Measurements from ENCODE around the gene BBS10. TPM values are rescaled to one million over a fixed set of nuclear protein-coding genes. Genes with fewer than 3 reads are reported as not detected.

BBS10 gene
- total RNA-seq, 2 donors from 2014 or later = 3.2 to 3.3 TPM

DNA sequence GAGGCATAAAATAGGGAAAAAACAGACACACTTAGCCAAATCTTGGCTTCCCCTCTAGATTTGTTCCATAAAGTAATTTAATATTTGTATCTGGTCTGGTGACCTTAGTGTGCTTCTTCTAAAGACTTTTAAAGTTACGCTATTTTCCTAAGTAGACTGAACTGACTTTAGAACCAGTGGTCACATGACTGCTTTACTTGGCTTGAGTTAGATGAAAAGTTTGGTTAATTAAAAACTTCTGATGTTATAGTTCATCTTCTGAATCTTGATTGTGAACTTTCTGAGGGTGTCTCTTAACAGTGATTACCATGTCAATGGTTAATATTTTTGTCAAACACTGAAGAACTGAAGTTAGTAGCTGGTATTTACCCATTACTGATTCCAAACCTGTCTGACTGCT lies 2.6 kb downstream of the BBS10 start:
- Histone ChIP-seq H3K9ac (ENCODE audit: low read depth in 2 of 2, low read length in 2 of 2) (no peak overlapping the region), H3K27ac (no peak overlapping the region), H3K36me3 (no peaks in the 10 kb centered on the region), H3K4me3 (no peak overlapping the region), H3K9me3 (no peaks in the 10 kb centered on the region), H3K27me3 (no peaks in the 10 kb centered on the region), H3K4me1 (no peaks in the 10 kb centered on the region)
- intact Hi-C loops (cut with DNase I) = loop anchor here (10.0 kb wide), 1 partner anchor 219 kb away; no protein-coding TSS in a partner anchor
- DNase-seq = no peak
- TF ChIP-seq, protein P1, sequence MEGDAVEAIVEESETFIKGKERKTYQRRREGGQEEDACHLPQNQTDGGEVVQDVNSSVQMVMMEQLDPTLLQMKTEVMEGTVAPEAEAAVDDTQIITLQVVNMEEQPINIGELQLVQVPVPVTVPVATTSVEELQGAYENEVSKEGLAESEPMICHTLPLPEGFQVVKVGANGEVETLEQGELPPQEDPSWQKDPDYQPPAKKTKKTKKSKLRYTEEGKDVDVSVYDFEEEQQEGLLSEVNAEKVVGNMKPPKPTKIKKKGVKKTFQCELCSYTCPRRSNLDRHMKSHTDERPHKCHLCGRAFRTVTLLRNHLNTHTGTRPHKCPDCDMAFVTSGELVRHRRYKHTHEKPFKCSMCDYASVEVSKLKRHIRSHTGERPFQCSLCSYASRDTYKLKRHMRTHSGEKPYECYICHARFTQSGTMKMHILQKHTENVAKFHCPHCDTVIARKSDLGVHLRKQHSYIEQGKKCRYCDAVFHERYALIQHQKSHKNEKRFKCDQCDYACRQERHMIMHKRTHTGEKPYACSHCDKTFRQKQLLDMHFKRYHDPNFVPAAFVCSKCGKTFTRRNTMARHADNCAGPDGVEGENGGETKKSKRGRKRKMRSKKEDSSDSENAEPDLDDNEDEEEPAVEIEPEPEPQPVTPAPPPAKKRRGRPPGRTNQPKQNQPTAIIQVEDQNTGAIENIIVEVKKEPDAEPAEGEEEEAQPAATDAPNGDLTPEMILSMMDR (IDR thresholded peaks at IDR 0.05) = no peak

DNA sequence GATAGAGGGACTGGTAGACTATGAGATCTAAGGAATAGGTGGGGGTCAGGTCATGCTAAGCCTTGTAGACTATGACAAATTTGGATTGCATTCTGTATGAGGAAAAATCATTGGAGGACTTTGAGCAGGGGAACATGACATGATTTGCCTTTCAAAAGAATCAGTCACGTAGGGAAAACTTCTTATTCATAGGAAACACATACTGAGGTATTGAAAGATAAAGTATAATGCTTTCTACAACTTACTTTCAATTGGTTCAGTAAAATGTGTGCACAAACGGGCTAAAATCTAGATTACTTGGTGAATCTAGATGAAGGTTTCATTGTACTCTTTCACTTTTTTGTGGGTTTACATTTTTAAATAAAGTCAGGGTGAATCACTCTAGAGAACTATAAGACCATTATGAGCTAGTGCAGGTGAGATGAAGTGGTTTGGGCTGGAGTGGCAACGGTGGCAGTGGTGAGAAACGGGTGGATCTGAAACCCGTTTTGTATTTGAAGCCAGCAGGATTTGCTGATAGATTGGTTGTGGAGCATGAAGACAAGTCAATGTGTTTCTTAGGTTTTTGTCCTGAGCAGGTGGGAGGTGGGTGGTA lies 6.7 kb downstream of the BBS10 start:
- Histone ChIP-seq H3K4me3 (no peak overlapping the region), H3K27me3 (no peaks in the 10 kb centered on the region), H3K9ac (ENCODE audit: low read depth in 2 of 2, low read length in 2 of 2) (no peak overlapping the region), H3K36me3 (no peaks in the 10 kb centered on the region), H3K9me3 (no peaks in the 10 kb centered on the region), H3K27ac (no peak overlapping the region), H3K4me1 (no peaks in the 10 kb centered on the region)
- no peak for DNase-seq
- TF ChIP-seq, protein P1 (IDR thresholded peaks at IDR 0.05) = no peak
- intact Hi-C loops (cut with DNase I) = loop anchor here (10.0 kb wide), 1 partner anchor 223 kb away; no protein-coding TSS in a partner anchor

DNA sequence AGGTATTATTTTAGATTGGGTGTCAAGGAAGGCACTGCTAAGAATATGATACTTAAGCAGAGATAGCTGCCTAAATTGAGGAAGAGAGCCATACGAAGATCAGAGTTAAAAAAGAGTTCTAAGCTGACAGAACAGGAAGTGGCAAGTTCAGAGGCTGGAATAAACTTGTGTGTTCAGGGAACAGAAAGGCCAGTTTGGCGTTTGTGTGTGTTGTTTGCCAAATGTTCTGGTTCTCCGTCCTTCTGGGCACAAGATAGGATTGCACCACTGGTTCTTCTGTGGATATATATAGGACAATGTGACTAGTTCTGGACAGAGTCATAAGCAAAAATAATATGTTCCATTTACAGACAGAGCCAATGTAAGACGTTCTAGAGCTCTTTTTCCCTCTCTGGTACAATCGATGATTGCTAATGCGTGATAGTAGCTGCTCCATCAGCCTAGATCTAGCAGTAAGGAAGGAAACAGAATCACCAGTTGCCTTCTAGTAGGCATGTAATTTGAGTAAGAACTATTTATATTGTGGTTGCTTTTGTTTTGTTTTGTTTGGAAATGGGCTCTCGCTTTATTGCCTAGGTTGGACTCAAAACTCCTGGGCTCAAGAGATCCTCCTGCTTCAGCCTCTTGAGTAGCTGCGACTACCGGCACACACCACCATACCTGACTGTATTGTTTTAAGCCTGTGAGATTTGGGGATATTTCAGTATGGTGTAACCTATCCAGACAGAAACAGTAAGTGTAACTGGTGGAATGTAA lies 7.4 kb downstream of the BBS10 start:
- TF ChIP-seq, protein P1 (IDR thresholded peaks at IDR 0.05) = no peak
- H3K4me3 ChIP-seq = no peak overlapping the region
- H3K9me3 ChIP-seq = no peaks in the 10 kb centered on the region
- H3K27me3 ChIP-seq = no peaks in the 10 kb centered on the region
- H3K9ac ChIP-seq (ENCODE audit: low read depth in 2 of 2, low read length in 2 of 2) = no peak overlapping the region
- intact Hi-C loops (cut with DNase I) = loop anchor here (10.0 kb wide), 1 partner anchor 224 kb away; no protein-coding TSS in a partner anchor
- no peak overlapping the region for H3K27ac ChIP-seq
- no peaks in the 10 kb centered on the region for H3K36me3 ChIP-seq
- H3K4me1 ChIP-seq = no peaks in the 10 kb centered on the region
- no peak for DNase-seq

DNA sequence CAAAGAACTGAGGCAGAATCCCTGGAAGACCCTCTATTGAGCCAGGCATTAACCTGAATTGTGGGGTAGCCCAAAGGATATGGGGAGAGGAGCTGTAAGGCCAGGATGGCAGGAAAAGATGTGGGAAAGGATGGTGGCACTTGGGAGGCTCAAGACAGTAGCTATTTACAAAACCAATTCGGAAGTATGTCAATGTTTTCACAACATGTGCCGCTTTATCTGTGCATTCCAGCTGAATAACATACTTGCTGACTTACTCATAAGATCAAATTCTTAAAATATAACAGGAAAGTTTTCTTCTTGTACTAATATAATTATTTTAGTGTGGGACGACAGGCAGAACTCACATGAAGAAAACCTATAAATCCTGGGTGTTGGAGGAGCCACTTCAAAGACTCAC lies 10.6 kb downstream of the BBS10 start:
- intact Hi-C loops (cut with DNase I) = no loop called here
- H3K4me3 ChIP-seq = no peak overlapping the region
- peaks cover 5% of the 10 kb centered on the region for H3K27me3 ChIP-seq
- H3K36me3 ChIP-seq = no peaks in the 10 kb centered on the region
- DNase-seq = no peak
- TF ChIP-seq, protein P1 (IDR thresholded peaks at IDR 0.05) = no peak
- H3K9me3 ChIP-seq = no peaks in the 10 kb centered on the region
- H3K9ac ChIP-seq (ENCODE audit: low read depth in 2 of 2, low read length in 2 of 2) = no peak overlapping the region
- no peak overlapping the region for H3K27ac ChIP-seq
- H3K4me1 ChIP-seq = no peaks in the 10 kb centered on the region

DNA sequence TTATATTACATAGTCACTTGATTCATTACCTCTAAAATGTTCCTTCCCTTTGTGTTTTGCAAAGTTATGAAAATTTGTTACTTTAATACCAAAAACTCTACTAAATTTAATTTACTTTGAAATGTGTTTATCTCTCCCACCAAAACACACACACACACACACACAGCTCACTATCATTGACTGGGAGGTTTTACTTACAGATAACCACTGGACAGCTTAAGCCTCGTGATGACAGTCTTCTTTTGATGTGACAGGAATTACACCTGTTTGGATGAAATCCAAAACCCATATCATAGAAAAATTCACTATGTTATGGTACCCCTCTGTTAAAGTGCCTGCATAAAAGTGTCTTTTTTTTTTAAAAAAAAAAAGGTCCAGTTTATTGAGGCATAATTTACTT lies 15.6 kb downstream of the BBS10 start:
- Histone ChIP-seq H3K4me1 (no peaks in the 10 kb centered on the region), H3K4me3 (no peak overlapping the region), H3K36me3 (no peaks in the 10 kb centered on the region), H3K9me3 (no peaks in the 10 kb centered on the region), H3K27me3 (peaks cover 5% of the 10 kb centered on the region), H3K27ac (no peak overlapping the region), H3K9ac (ENCODE audit: low read depth in 2 of 2, low read length in 2 of 2) (no peak overlapping the region)
- DNase-seq = no peak
- TF ChIP-seq, protein P1 (IDR thresholded peaks at IDR 0.05) = no peak
- intact Hi-C loops (cut with DNase I) = no loop called here

Measured in colonic mucosa (tissue), 4 donors.